SK-N-SH (cell line): ENCODE results near the gene EEF1G. TPM values are rescaled to one million over a fixed set of nuclear protein-coding genes. Genes with fewer than 3 reads are reported as not detected.

ENCODE experiments used
- CTCF ChIA-PET: fragments of 300-600, 350-600 bp; formaldehyde crosslinking; extraction: SDS; loops from one replicate; lab custom pipeline; 2021; lab: Yijun Ruan, JAX
- POLR2A ChIA-PET: fragments of 350-600 bp; sonication (Branson Sonifier 250); formaldehyde crosslinking; extraction: SDS; loops from one replicate; lab custom pipeline; 2020; ENCODE audit warnings: antibody characterized with exemption, inconsistent platforms; lab: Yijun Ruan, JAX
- DNase-seq: peaks from one replicate; pipeline ENCODE4 v3.0.0; 2012
- H2AFZ ChIP-seq: fragments of 200-600 bp; sonication (generic); 2 replicates; pipeline ENCODE4 v1.8.1; 2016; ENCODE audit warnings: antibody characterized with exemption, mild to moderate bottlenecking, low read depth
- H3F3A ChIP-seq: fragments of 200-600 bp; sonication (generic); replicated peaks from 2 replicates; pipeline ENCODE3; 2016; ENCODE audit warnings: antibody characterized with exemption, mild to moderate bottlenecking; ENCODE audit not compliant: insufficient read depth
- H3K27ac ChIP-seq, 2 experiments: fragments of 200-500 bp in 1 of 2; fragments of 200-600 bp in 1 of 2; sonication (Bioruptor generic) in 1 of 2; sonication (generic), shearing (Covaris generic) in 1 of 2; 2 replicates each; pipeline versions ENCODE4 v1.5.1 to v1.6.1; 2014 to 2016; ENCODE audit warnings: low read depth in 2 of 2, inconsistent platforms in 1 of 2, low read length in 1 of 2, mild to moderate bottlenecking in 1 of 2, mixed read lengths in 1 of 2
- H3K27me3 ChIP-seq: fragments of 200-600 bp; sonication (generic), shearing (Covaris generic); 2 replicates; pipeline ENCODE4 v1.6.1; 2016; ENCODE audit warnings: mixed run types; ENCODE audit not compliant: insufficient read depth
- H3K36me3 ChIP-seq, 2 experiments: fragments of 200-500 bp in 1 of 2; fragments of 200-600 bp in 1 of 2; sonication (Bioruptor generic) in 1 of 2; sonication (generic) in 1 of 2; replicated peaks in 1 of 2; 2 replicates each; pipeline versions ENCODE3 to v1.5.1; 2014 to 2016; ENCODE audit warnings: low read length in 1 of 2, mild to moderate bottlenecking in 1 of 2; ENCODE audit not compliant: insufficient read depth in 2 of 2, control insufficient read depth in 1 of 2
- H3K4me1 ChIP-seq, 2 experiments: fragments of 200-500 bp in 1 of 2; fragments of 200-600 bp in 1 of 2; sonication (Bioruptor generic) in 1 of 2; sonication (generic), shearing (Covaris generic) in 1 of 2; 2 replicates each; pipeline versions ENCODE4 v1.5.1 to v1.6.1; 2014 to 2016; ENCODE audit warnings: low read depth in 1 of 2, low read length in 1 of 2, mixed run types in 1 of 2; ENCODE audit not compliant: insufficient read depth in 2 of 2, control insufficient read depth in 1 of 2
- H3K4me2 ChIP-seq: fragments of 200-600 bp; sonication (generic), shearing (Covaris generic); 2 replicates; pipeline ENCODE4 v1.6.1; 2017; ENCODE audit warnings: mixed run types
- H3K4me3 ChIP-seq, 2 experiments: fragments of 200-500 bp in 1 of 2; fragments of 200-600 bp in 1 of 2; sonication (Bioruptor generic) in 1 of 2; sonication (generic), shearing (Covaris generic) in 1 of 2; 2 replicates each; pipeline versions ENCODE4 v1.5.1 to v1.8.1; 2014 to 2016; ENCODE audit warnings: low read depth in 2 of 2, inconsistent platforms in 1 of 2, low read length in 1 of 2, mild to moderate bottlenecking in 1 of 2, mixed read lengths in 1 of 2, moderate library complexity in 1 of 2
- H3K79me2 ChIP-seq: fragments of 200-600 bp; sonication (generic); 2 replicates; pipeline ENCODE4 v1.8.1; 2017; ENCODE audit warnings: mild to moderate bottlenecking; ENCODE audit not compliant: insufficient read depth
- H3K9ac ChIP-seq: fragments of 200-600 bp; sonication (generic); 2 replicates; pipeline ENCODE4 v1.6.1; 2017; ENCODE audit warnings: mixed run types
- H3K9me2 ChIP-seq: fragments of 200-600 bp; sonication (generic); 2 replicates; pipeline ENCODE4 v1.6.1; 2017; ENCODE audit warnings: mixed run types
- H3K9me3 ChIP-seq: fragments of 200-600 bp; sonication (generic); 2 replicates; pipeline ENCODE4 v1.6.1; 2017; ENCODE audit warnings: mixed run types, mild to moderate bottlenecking, moderate library complexity
- H4K20me1 ChIP-seq: fragments of 200-600 bp; sonication (generic); 2 replicates; pipeline ENCODE4 v1.6.1; 2017; ENCODE audit warnings: mild to moderate bottlenecking, mixed run types; ENCODE audit not compliant: insufficient read depth
- CHD2 ChIP-seq: fragments of 150-350 bp; IDR thresholded peaks from 2 replicates; pipeline ENCODE4 v1.6.1; 2018; ENCODE audit warnings: low read length; ENCODE audit not compliant: partially characterized antibody
- ELF1 ChIP-seq: IDR thresholded peaks from 2 replicates; pipeline ENCODE4 v1.4.0; 2012
- EP300 ChIP-seq, 2 experiments: IDR thresholded peaks; 2 replicates each; pipeline versions ENCODE4 v1.4.0 to v1.6.1; 2012; ENCODE audit warnings: borderline replicate concordance in 1 of 2, low read depth in 1 of 2, low read length in 1 of 2
- EZH2phosphoT487 ChIP-seq: fragments of 200-600 bp; sonication (generic); IDR thresholded peaks from 2 replicates; pipeline ENCODE4 v1.6.1; 2017; ENCODE audit warnings: low read depth, mixed run types, mild to moderate bottlenecking, antibody characterized with exemption, moderate library complexity, borderline replicate concordance
- FOXM1 ChIP-seq: IDR thresholded peaks from 2 replicates; pipeline ENCODE4 v1.4.0; 2012; ENCODE audit warnings: low read depth, mild to moderate bottlenecking
- IRF3 ChIP-seq: fragments of 150-350 bp; IDR thresholded peaks from 2 replicates; pipeline ENCODE4 v1.6.1; 2016; ENCODE audit warnings: mild to moderate bottlenecking, low read depth, low read length
- JUND ChIP-seq: IDR thresholded peaks from 2 replicates; pipeline ENCODE4 v1.4.0; 2012
- MEF2A ChIP-seq: IDR thresholded peaks from 2 replicates; pipeline ENCODE4 v1.4.0; 2012; ENCODE audit warnings: low read depth, borderline replicate concordance
- NFIC ChIP-seq: IDR thresholded peaks from 2 replicates; pipeline ENCODE4 v1.4.0; 2012; ENCODE audit warnings: borderline replicate concordance
- RAD21 ChIP-seq: IDR thresholded peaks from 2 replicates; pipeline ENCODE4 v1.6.1; 2012; ENCODE audit warnings: mild to moderate bottlenecking, low read length
- RCOR1 ChIP-seq: fragments of 150-350 bp; IDR thresholded peaks from 2 replicates; pipeline ENCODE4 v1.6.1; 2017; ENCODE audit warnings: antibody characterized with exemption, low read length
- RFX5 ChIP-seq: IDR thresholded peaks from 2 replicates; pipeline ENCODE4 v1.6.1; 2012; ENCODE audit warnings: mild to moderate bottlenecking, improper control_type of control experiment, low read length
- RXRA ChIP-seq: IDR thresholded peaks from 2 replicates; pipeline ENCODE4 v1.4.0; 2012; ENCODE audit warnings: low read depth, mild to moderate bottlenecking, borderline replicate concordance
- SIN3A ChIP-seq: IDR thresholded peaks from 2 replicates; pipeline ENCODE4 v1.6.1; 2012; ENCODE audit warnings: low read depth, mild to moderate bottlenecking, low read length, moderate library complexity, borderline replicate concordance
- TAF1 ChIP-seq: IDR thresholded peaks from 2 replicates; pipeline ENCODE4 v1.6.1; 2012; ENCODE audit warnings: low read depth, mild to moderate bottlenecking, low read length, moderate library complexity, borderline replicate concordance
- TCF12 ChIP-seq: IDR thresholded peaks from 2 replicates; pipeline ENCODE4 v1.4.0; 2012
- YY1 ChIP-seq: IDR thresholded peaks from 2 replicates; pipeline ENCODE4 v1.4.0; 2012; ENCODE audit warnings: low read depth, mild to moderate bottlenecking
- WGBS: methylation state at CpG from one replicate; pipeline ENCODE4 v1.1.6; 2017; ENCODE audit warnings: low lambda C conversion rate; 5-methylcytosine and 5-hydroxymethylcytosine counted together
- polyA plus RNA-seq, 3 experiments: library from polyadenylated mRNA; depleted of rRNA; stranded (reverse); fragments of >200 nt; gene quantifications; 2 replicates each; pipeline ENCODE4 v1.2.3, GENCODE V29; 2012
- TF ChIP-seq, protein P1 (sequence below): IDR thresholded peaks from 2 replicates; pipeline ENCODE4; 2012
- TF ChIP-seq, protein P2 (sequence below): IDR thresholded peaks from 2 replicates; pipeline ENCODE4 v1.6.1; 2012; ENCODE audit warnings: mild to moderate bottlenecking, low read depth, low read length, moderate library complexity

EEF1G gene
- polyA plus RNA-seq, 1 of the 3 experiments (the other 2 are of a cell fraction) = 1,853 TPM

GRCh38 chr11:62536301-62536957 is 37.3 kb downstream of the EEF1G start:
- Histone ChIP-seq H4K20me1 (peaks cover 99% of the 10 kb centered on the region), H3K27me3 (no peaks in the 10 kb centered on the region), H3K36me3 (peaks cover 45 to 48% of the 10 kb centered on the region in 2 experiments), H3K9me2 (no peaks in the 10 kb centered on the region), H3K79me2 (peaks cover 99% of the 10 kb centered on the region), H3K4me2 (no peak overlapping the region), H2AFZ (no peak overlapping the region), H3K9me3 (no peaks in the 10 kb centered on the region), H3K4me1 (peaks cover 34 to 35% of the 10 kb centered on the region in 2 experiments), H3K4me3 (no peak overlapping the region), H3K9ac (no peak overlapping the region), H3F3A (peaks cover 21% of the 10 kb centered on the region), H3K27ac (no peak overlapping the region)
- no peak for DNase-seq
- TF ChIP-seq, protein P1, sequence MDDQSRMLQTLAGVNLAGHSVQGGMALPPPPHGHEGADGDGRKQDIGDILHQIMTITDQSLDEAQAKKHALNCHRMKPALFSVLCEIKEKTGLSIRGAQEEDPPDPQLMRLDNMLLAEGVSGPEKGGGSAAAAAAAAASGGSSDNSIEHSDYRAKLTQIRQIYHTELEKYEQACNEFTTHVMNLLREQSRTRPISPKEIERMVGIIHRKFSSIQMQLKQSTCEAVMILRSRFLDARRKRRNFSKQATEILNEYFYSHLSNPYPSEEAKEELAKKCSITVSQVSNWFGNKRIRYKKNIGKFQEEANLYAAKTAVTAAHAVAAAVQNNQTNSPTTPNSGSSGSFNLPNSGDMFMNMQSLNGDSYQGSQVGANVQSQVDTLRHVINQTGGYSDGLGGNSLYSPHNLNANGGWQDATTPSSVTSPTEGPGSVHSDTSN = no peak
- TF ChIP-seq ELF1 (no peak), IRF3 (no peak), RFX5 (no peak), MEF2A (no peak), CHD2 (no peak), RAD21 (no peak), FOXM1 (no peak), YY1 (no peak), NFIC (no peak), TCF12 (no peak), SIN3A (no peak), TAF1 (no peak), RCOR1 (no peak), JUND (no peak), RXRA (no peak), EZH2phosphoT487 (no peak), EP300 (IDR thresholded peaks at IDR 0.05; ENCODE audit: borderline replicate concordance in 1 of 2, low read depth in 1 of 2, low read length in 1 of 2) (no peak)
- ChIA-PET CTCF (interaction anchor here (10.9 kb wide), 1 partner anchor 111 kb away, joined by 183 read pairs; no protein-coding TSS in a partner anchor), POLR2A (no interaction called here)
- WGBS = 94% methylated on average over 19 of the region's 21 CpGs

DNA sequence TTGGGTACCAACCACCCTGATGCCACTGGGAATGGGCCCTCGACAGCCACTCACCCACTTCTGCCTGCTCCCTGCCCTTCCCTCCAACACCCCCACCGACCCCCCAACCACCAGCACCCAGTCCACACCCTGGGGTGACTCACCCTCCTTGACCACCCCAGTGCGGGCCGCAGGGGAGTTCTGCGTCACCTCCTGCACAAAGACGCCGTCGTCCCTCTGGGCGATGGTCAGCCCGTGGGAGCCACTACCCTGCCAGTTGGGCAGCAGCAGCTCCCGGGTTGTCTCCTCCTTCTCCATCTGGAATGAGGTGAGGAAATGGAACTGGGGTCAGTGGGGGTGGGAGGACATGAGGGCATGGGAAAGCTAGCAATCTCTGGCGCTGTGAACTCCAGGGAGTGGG is 37.9 kb downstream of the EEF1G start:
- peaks cover 99% of the 10 kb centered on the region for H4K20me1 ChIP-seq
- no peaks in the 10 kb centered on the region for H3K27me3 ChIP-seq
- no peak for TF ChIP-seq NFIC
- TF ChIP-seq, protein P2, sequence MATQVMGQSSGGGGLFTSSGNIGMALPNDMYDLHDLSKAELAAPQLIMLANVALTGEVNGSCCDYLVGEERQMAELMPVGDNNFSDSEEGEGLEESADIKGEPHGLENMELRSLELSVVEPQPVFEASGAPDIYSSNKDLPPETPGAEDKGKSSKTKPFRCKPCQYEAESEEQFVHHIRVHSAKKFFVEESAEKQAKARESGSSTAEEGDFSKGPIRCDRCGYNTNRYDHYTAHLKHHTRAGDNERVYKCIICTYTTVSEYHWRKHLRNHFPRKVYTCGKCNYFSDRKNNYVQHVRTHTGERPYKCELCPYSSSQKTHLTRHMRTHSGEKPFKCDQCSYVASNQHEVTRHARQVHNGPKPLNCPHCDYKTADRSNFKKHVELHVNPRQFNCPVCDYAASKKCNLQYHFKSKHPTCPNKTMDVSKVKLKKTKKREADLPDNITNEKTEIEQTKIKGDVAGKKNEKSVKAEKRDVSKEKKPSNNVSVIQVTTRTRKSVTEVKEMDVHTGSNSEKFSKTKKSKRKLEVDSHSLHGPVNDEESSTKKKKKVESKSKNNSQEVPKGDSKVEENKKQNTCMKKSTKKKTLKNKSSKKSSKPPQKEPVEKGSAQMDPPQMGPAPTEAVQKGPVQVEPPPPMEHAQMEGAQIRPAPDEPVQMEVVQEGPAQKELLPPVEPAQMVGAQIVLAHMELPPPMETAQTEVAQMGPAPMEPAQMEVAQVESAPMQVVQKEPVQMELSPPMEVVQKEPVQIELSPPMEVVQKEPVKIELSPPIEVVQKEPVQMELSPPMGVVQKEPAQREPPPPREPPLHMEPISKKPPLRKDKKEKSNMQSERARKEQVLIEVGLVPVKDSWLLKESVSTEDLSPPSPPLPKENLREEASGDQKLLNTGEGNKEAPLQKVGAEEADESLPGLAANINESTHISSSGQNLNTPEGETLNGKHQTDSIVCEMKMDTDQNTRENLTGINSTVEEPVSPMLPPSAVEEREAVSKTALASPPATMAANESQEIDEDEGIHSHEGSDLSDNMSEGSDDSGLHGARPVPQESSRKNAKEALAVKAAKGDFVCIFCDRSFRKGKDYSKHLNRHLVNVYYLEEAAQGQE = no peak
- TF ChIP-seq YY1 = no peak
- no peak for TF ChIP-seq RFX5
- TF ChIP-seq, all 33 proteins: peak for 0
- H3K79me2 ChIP-seq = peaks cover 99% of the 10 kb centered on the region
- no peaks in the 10 kb centered on the region for H3K9me2 ChIP-seq
- WGBS = 99% methylated on average over 10 of the region's 12 CpGs
- H3K9me3 ChIP-seq = no peaks in the 10 kb centered on the region
- peaks cover 28 to 29% of the 10 kb centered on the region in 2 experiments for H3K4me1 ChIP-seq
- H3K4me3 ChIP-seq = no peak overlapping the region
- no peak overlapping the region for H3K9ac ChIP-seq
- H2AFZ ChIP-seq = no peak overlapping the region
- H3K36me3 ChIP-seq = peaks cover 50 to 52% of the 10 kb centered on the region in 2 experiments
- ChIA-PET CTCF (interaction anchor here (1.1 to 10.9 kb wide), 2 partner anchors 11 to 110 kb away, joined by 3 to 183 read pairs; no protein-coding TSS in a partner anchor), POLR2A (no interaction called here)
- no peak overlapping the region for H3K4me2 ChIP-seq
- DNase-seq = no peak
- H3K27ac ChIP-seq = no peak overlapping the region
- H3F3A ChIP-seq = peaks cover 15% of the 10 kb centered on the region
